Measurements from ENCODE around the gene ERRFI1. TPM values are rescaled to one million over a fixed set of nuclear protein-coding genes. Genes with fewer than 3 reads are reported as not detected.
"Not testable (repeated sequence)": the region's sequence is repeated elsewhere in the genome, so short reads cannot be mapped to it uniquely, and the experiment has no call there.

Gene ERRFI1
- total and polyA plus RNA-seq, 2 experiments from 2014 or later = 29.7 to 50.8 TPM

DNA sequence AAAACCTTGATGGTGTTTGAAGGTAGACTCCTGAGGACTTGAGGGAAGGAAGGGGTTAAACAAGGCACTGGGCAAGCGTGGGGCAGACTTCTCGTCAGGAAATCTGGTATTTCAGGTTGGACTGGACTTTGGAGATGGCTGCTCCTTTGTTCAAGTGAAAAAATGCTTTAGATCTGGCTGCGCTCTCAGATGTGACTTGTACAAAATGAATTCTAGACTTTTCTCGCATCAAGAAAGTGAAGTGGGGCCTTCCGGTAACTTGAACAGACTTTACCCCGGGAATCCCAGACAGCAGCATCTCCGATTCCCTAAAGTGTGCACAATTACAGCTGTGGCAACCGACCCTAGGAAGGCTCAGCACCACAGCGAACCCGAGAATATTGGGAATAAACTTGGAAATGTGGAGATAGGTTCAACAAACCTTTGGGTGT lies 44.3 kb upstream of the ERRFI1 start:
- no peak for TF ChIP-seq EZH2 (IDR thresholded peaks at IDR 0.05; ENCODE audit: insufficient read depth, poor library complexity, severe bottlenecking)
- TF ChIP-seq EZH2phosphoT487 (IDR thresholded peaks at IDR 0.05; ENCODE audit: insufficient read depth, low read depth) = no peak
- 73 to 78% methylated on average over 10 of the region's 10 CpGs for WGBS, 2 experiments (ENCODE audit: low coverage in 1 of 2, low lambda C conversion rate in 2 of 2, missing lambda C conversion rate in 2 of 2)
- Histone ChIP-seq H3K9me3 (ENCODE audit: low read depth) (no peaks in the 10 kb centered on the region), H3K9ac (no peak overlapping the region), H3K4me2 (ENCODE audit: unreplicated experiment) (no peak overlapping the region), H3K4me3 (no peak overlapping the region), H3F3A (ENCODE audit: insufficient read depth) (no peaks in the 10 kb centered on the region), H3K27ac (no peak overlapping the region), H2AFZ (no peak overlapping the region), H3K9me2 (ENCODE audit: insufficient read depth) (no peaks in the 10 kb centered on the region), H3K4me1 (ENCODE audit: insufficient read depth) (0 out of 2 replicates have a peak, but pooled peaks cover under 1% of the 10 kb centered on the region), H3K27me3 (replicated peaks; ENCODE audit: insufficient read depth) (no peaks in the 10 kb centered on the region), H3K36me3 (ENCODE audit: low read depth) (no peaks in the 10 kb centered on the region), H3K79me2 (ENCODE audit: insufficient read depth) (no peaks in the 10 kb centered on the region), H4K20me1 (ENCODE audit: insufficient read depth) (no peaks in the 10 kb centered on the region)
- in situ Hi-C loops (cut with MboI) = no loop called here
- no peak for DNase-seq

DNA sequence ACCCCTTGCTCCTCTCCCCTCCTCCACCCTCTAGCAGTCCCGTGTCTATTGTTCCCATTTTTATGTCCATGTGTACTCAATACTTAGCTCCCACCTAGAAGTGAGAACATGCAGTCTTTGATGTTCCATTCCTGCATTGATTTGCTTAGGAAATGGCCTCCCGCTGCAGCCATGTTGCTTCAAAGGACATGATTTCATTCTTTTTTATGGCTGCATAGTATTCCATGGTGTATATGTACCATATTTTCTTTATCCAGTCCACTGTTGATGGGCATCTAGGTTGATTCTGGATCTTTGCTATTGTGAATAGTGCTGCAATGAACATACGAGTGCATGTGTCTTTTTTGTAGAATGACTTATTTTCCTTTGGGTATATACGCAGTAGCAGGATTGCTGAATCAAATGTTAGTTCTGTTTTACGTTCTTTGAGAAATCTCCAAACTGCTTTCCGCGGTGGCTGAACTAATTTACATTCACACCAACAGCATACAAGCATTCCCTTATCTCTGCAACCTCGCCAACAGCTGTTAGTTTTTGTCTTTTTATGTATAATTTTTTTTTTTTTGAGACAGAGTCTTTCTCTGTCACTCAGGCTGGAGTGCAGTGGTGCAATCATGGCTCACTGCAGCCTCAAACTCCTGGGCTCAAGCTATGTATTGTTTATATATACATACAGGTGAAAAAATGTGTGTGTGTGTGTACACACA lies 43.7 kb upstream of the ERRFI1 start:
- H4K20me1 ChIP-seq (ENCODE audit: insufficient read depth); H3K9me2 ChIP-seq (ENCODE audit: insufficient read depth); H3K79me2 ChIP-seq (ENCODE audit: insufficient read depth); H3K9me3 ChIP-seq (ENCODE audit: low read depth); H3K27me3 ChIP-seq (replicated peaks; ENCODE audit: insufficient read depth); in situ Hi-C loops (cut with MboI); H3K27ac ChIP-seq; H3F3A ChIP-seq (ENCODE audit: insufficient read depth); H2AFZ ChIP-seq; H3K4me2 ChIP-seq (ENCODE audit: unreplicated experiment); H3K4me1 ChIP-seq (ENCODE audit: insufficient read depth); H3K9ac ChIP-seq; H3K36me3 ChIP-seq (ENCODE audit: low read depth); H3K4me3 ChIP-seq; DNase-seq: not testable (repeated sequence)
- 87% methylated on average over 8 of the region's 8 CpGs for WGBS, 2 experiments (ENCODE audit: low coverage in 1 of 2, low lambda C conversion rate in 2 of 2, missing lambda C conversion rate in 2 of 2)

GRCh38 chr1:8065369-8065768 lies 39.3 kb upstream of the ERRFI1 start:
- no peak for DNase-seq
- in situ Hi-C loops (cut with MboI) = no loop called here
- H2AFZ ChIP-seq = no peak overlapping the region
- no peak overlapping the region for H3K4me3 ChIP-seq
- no peaks in the 10 kb centered on the region for H3K9me3 ChIP-seq (ENCODE audit: low read depth)
- no peaks in the 10 kb centered on the region for H3K27me3 ChIP-seq (replicated peaks; ENCODE audit: insufficient read depth)
- no peaks in the 10 kb centered on the region for H4K20me1 ChIP-seq (ENCODE audit: insufficient read depth)
- TF ChIP-seq EZH2 (IDR thresholded peaks at IDR 0.05; ENCODE audit: insufficient read depth, poor library complexity, severe bottlenecking) (no peak), EZH2phosphoT487 (IDR thresholded peaks at IDR 0.05; ENCODE audit: insufficient read depth, low read depth) (no peak)
- peaks cover 11% of the 10 kb centered on the region for H3K4me1 ChIP-seq (ENCODE audit: insufficient read depth)
- H3K4me2 ChIP-seq (ENCODE audit: unreplicated experiment) = no peak overlapping the region
- peaks cover 9% of the 10 kb centered on the region for H3F3A ChIP-seq (ENCODE audit: insufficient read depth)
- H3K9me2 ChIP-seq (ENCODE audit: insufficient read depth) = no peaks in the 10 kb centered on the region
- H3K79me2 ChIP-seq (ENCODE audit: insufficient read depth) = no peaks in the 10 kb centered on the region
- no peak overlapping the region for H3K27ac ChIP-seq
- no peak overlapping the region for H3K9ac ChIP-seq
- 75 to 81% methylated on average over 4 of the region's 4 CpGs for WGBS, 2 experiments (ENCODE audit: low coverage in 1 of 2, low lambda C conversion rate in 2 of 2, missing lambda C conversion rate in 2 of 2)
- H3K36me3 ChIP-seq (ENCODE audit: low read depth) = no peaks in the 10 kb centered on the region

GRCh38 chr1:8063298-8064036 lies 37.4 kb upstream of the ERRFI1 start:
- H3K27ac ChIP-seq = no peak overlapping the region
- H3K9me2 ChIP-seq (ENCODE audit: insufficient read depth) = no peaks in the 10 kb centered on the region
- no peak overlapping the region for H3K9ac ChIP-seq
- no peaks in the 10 kb centered on the region for H3K36me3 ChIP-seq (ENCODE audit: low read depth)
- H3K4me3 ChIP-seq = no peak overlapping the region
- H2AFZ ChIP-seq = no peak overlapping the region
- TF ChIP-seq EZH2 (IDR thresholded peaks at IDR 0.05; ENCODE audit: insufficient read depth, poor library complexity, severe bottlenecking) (no peak), EZH2phosphoT487 (IDR thresholded peaks at IDR 0.05; ENCODE audit: insufficient read depth, low read depth) (no peak)
- no peak overlapping the region for H3K4me2 ChIP-seq (ENCODE audit: unreplicated experiment)
- H3K9me3 ChIP-seq (ENCODE audit: low read depth) = no peaks in the 10 kb centered on the region
- H3K27me3 ChIP-seq (replicated peaks; ENCODE audit: insufficient read depth) = no peaks in the 10 kb centered on the region
- WGBS, 2 experiments (ENCODE audit: low coverage in 1 of 2, low lambda C conversion rate in 2 of 2, missing lambda C conversion rate in 2 of 2) = 66 to 70% methylated on average over 7 of the region's 7 CpGs
- no peaks in the 10 kb centered on the region for H3K79me2 ChIP-seq (ENCODE audit: insufficient read depth)
- in situ Hi-C loops (cut with MboI) = no loop called here
- no peaks in the 10 kb centered on the region for H4K20me1 ChIP-seq (ENCODE audit: insufficient read depth)
- H3F3A ChIP-seq (ENCODE audit: insufficient read depth) = peaks cover 9% of the 10 kb centered on the region
- H3K4me1 ChIP-seq (ENCODE audit: insufficient read depth) = peaks cover 27% of the 10 kb centered on the region
- DNase-seq = no peak
